K562 (cell line): ENCODE measurements around the gene CHST8. TPM values are rescaled to one million over a fixed set of nuclear protein-coding genes. Genes with fewer than 3 reads are reported as not detected.

Experiments used
- ATAC-seq: fragments of 200-7000 bp; cut with Tn5 transposase; 3 replicates; pipeline ENCODE4 v1.9.1; 2020; ENCODE audit warnings: moderate library complexity
- BruUV-seq: library from RNA; stranded (reverse); fragments of 400-500 nt; replicated peaks from 2 replicates; lab custom pipeline; 2021; lab: Mats Ljungman, UMichigan
- CTCF ChIA-PET: fragments of 300-600 bp; formaldehyde crosslinking; extraction: SDS; loops from one replicate; lab custom pipeline; 2021; ENCODE audit warnings: low intra/inter-chr PET ratio; lab: Yijun Ruan, JAX
- POLR2A ChIA-PET: fragments of 300-600, 350-650 bp; sonication (Branson Sonifier 250); formaldehyde crosslinking; extraction: SDS; loops from one replicate; lab custom pipeline; 2021; ENCODE audit warnings: antibody characterized with exemption, inconsistent platforms; lab: Yijun Ruan, JAX
- DNase-seq, 4 experiments: peaks; one replicate each; pipeline versions ENCODE4 v3.0.0 to v3.0.0-alpha.2; 2011 to 2018; ENCODE audit warnings: low spot score in 3 of 4, mixed read lengths in 3 of 4; ENCODE audit errors: extremely low read depth in 1 of 4
- FAIRE-seq: peaks from 2 replicates; lab custom pipeline; 2011; peaks lifted over from hg19 to GRCh38; lab: Jason Lieb, UNC
- H2AFZ ChIP-seq: 2 replicates; pipeline ENCODE4 v1.6.0; 2011; ENCODE audit warnings: low read depth, low read length, control low read depth, inconsistent platforms
- H3K27ac ChIP-seq: fragments of 200-600 bp; 3 replicates; pipeline ENCODE4 v1.8.0; 2011; ENCODE audit warnings: low read depth, mild to moderate bottlenecking, control low read depth, inconsistent platforms, low read length, moderate library complexity, mixed read lengths; ENCODE audit errors: extremely low read depth
- H3K27me3 ChIP-seq, 2 experiments: fragments of 300-600 bp in 1 of 2; 2 replicates in 1 of 2; 3 replicates in 1 of 2; pipeline versions ENCODE4 v1.6.0 to v1.8.0; 2011; ENCODE audit warnings: inconsistent platforms in 2 of 2, low read length in 2 of 2, mild to moderate bottlenecking in 1 of 2, mixed read lengths in 1 of 2, moderate library complexity in 1 of 2; ENCODE audit not compliant: control insufficient read depth in 2 of 2, insufficient read depth in 2 of 2
- H3K36me3 ChIP-seq: fragments of 300-600 bp; 3 replicates; pipeline ENCODE4 v1.8.0; 2011; ENCODE audit warnings: mild to moderate bottlenecking, low read length, inconsistent platforms; ENCODE audit not compliant: control insufficient read depth, insufficient read depth
- H3K4me1 ChIP-seq, 2 experiments: fragments of 200-600 bp in 1 of 2; replicated peaks in 1 of 2; 2 replicates in 1 of 2; 3 replicates in 1 of 2; pipeline versions ENCODE4 v1.5.1 to v1.8.0; 2011; ENCODE audit warnings: inconsistent platforms in 2 of 2, low read length in 2 of 2, mild to moderate bottlenecking in 1 of 2, mixed read lengths in 1 of 2, moderate library complexity in 1 of 2; ENCODE audit not compliant: control insufficient read depth in 2 of 2, insufficient read depth in 2 of 2
- H3K4me2 ChIP-seq: 2 replicates; pipeline ENCODE4 v1.6.1; 2011; ENCODE audit warnings: low read length, control low read depth, inconsistent platforms, mixed read lengths; ENCODE audit not compliant: insufficient read depth
- H3K4me3 ChIP-seq: fragments of 200-600 bp; sonication (generic), shearing (Covaris generic); 2 replicates; pipeline ENCODE4 v1.5.1; 2016; ENCODE audit warnings: control low read depth, inconsistent platforms
- H3K79me2 ChIP-seq: fragments of 200-600 bp; 3 replicates; pipeline ENCODE4 v1.8.0; 2011; ENCODE audit warnings: low read length, inconsistent platforms; ENCODE audit not compliant: control insufficient read depth, insufficient read depth
- H3K9ac ChIP-seq, 2 experiments: 2 replicates each; pipeline versions ENCODE4 v1.6.0 to v1.6.1; 2011; ENCODE audit warnings: low read depth in 2 of 2, low read length in 2 of 2, control low read depth in 1 of 2, inconsistent platforms in 1 of 2, mild to moderate bottlenecking in 1 of 2, mixed read lengths in 1 of 2; ENCODE audit not compliant: insufficient read depth in 1 of 2
- H3K9me1 ChIP-seq: one replicate; pipeline ENCODE4 v1.6.0; 2011; ENCODE audit warnings: inconsistent platforms, mild to moderate bottlenecking, low read length, moderate library complexity; ENCODE audit not compliant: control insufficient read depth, insufficient read depth
- H3K9me3 ChIP-seq: replicated peaks from 2 replicates; pipeline ENCODE4 v1.5.1; 2011; ENCODE audit warnings: low read depth, low read length, inconsistent platforms; ENCODE audit not compliant: control insufficient read depth, insufficient read depth
- H4K20me1 ChIP-seq: replicated peaks from 2 replicates; pipeline ENCODE4 v1.6.1; 2011; ENCODE audit warnings: low read length, inconsistent platforms, mixed read lengths; ENCODE audit not compliant: control insufficient read depth, insufficient read depth
- ATF3 ChIP-seq, 2 experiments: fragments of 450-650 bp in 1 of 2; sonication (generic) in 1 of 2; formaldehyde crosslinking in 1 of 2; IDR thresholded peaks in 1 of 2; conservative IDR thresholded peaks in 1 of 2; 2 replicates each; pipeline versions ENCODE4 v1.6.1 to v1.8.1; 2016 to 2023; ENCODE audit warnings: mild to moderate bottlenecking in 2 of 2, moderate library complexity in 2 of 2, inconsistent platforms in 1 of 2, missing genetic modification reagents in 1 of 2
- CBFB ChIP-seq: sonication (generic); formaldehyde crosslinking; IDR thresholded peaks from 2 replicates; pipeline ENCODE4 v1.4.0; 2020; ENCODE audit warnings: mild to moderate bottlenecking, missing genetic modification reagents
- ELF2 ChIP-seq: fragments of 250-450 bp; sonication (Bioruptor Pico); IDR thresholded peaks from 2 replicates; pipeline ENCODE4 v1.5.0; 2021; ENCODE audit warnings: mild to moderate bottlenecking
- FOXJ3 ChIP-seq: sonication (generic); formaldehyde crosslinking; IDR thresholded peaks from 2 replicates; pipeline ENCODE4 v1.4.0; 2020; ENCODE audit warnings: mild to moderate bottlenecking, missing genetic modification reagents
- GTF2E2 ChIP-seq: fragments of 200-800 bp; sonication (Bioruptor generic); IDR thresholded peaks from 2 replicates; pipeline ENCODE4 v1.6.1; 2016; ENCODE audit warnings: missing genetic modification characterization, missing compliant biosample characterization
- JUND ChIP-seq, 2 experiments: IDR thresholded peaks; 2 replicates in 1 of 2; 3 replicates in 1 of 2; pipeline ENCODE4 v1.6.1; 2011; ENCODE audit warnings: borderline replicate concordance in 2 of 2, low read depth in 2 of 2, low read length in 2 of 2, improper control_type of control experiment in 1 of 2, missing biosample characterization in 1 of 2, missing genetic modification characterization in 1 of 2, missing genetic modification reagents in 1 of 2
- MCM5 ChIP-seq: fragments of 450-650 bp; IDR thresholded peaks from 2 replicates; pipeline ENCODE4 v1.6.1; 2016; ENCODE audit warnings: low read depth
- NBN ChIP-seq: fragments of 450-650 bp; IDR thresholded peaks from 2 replicates; pipeline ENCODE4 v1.6.1; 2016; ENCODE audit warnings: low read depth, mild to moderate bottlenecking
- NCOA6 ChIP-seq: fragments of 450-650 bp; IDR thresholded peaks from 2 replicates; pipeline ENCODE4 v1.6.1; 2017; ENCODE audit warnings: mild to moderate bottlenecking
- NR0B1 ChIP-seq: fragments of 450-650 bp; IDR thresholded peaks from one replicate; pipeline ENCODE4 v1.6.1; 2018; ENCODE audit warnings: mild to moderate bottlenecking, moderate library complexity; ENCODE audit not compliant: partially characterized antibody
- PURB ChIP-seq: sonication (generic); formaldehyde crosslinking; IDR thresholded peaks from 2 replicates; pipeline ENCODE4 v1.9.0; 2021; ENCODE audit warnings: low read depth, mild to moderate bottlenecking, missing genetic modification reagents
- RBM22 ChIP-seq: fragments of 200-400 bp; formaldehyde crosslinking; IDR thresholded peaks from 2 replicates; pipeline ENCODE4 v1.6.1; 2018; ENCODE audit warnings: low read length, low read depth; ENCODE audit not compliant: poor library complexity, severe bottlenecking
- SMAD1 ChIP-seq: fragments of 150-350 bp; IDR thresholded peaks from 2 replicates; pipeline ENCODE4 v1.6.1; 2014; ENCODE audit warnings: low read length, low read depth; ENCODE audit not compliant: partially characterized antibody
- SMAD2 ChIP-seq: fragments of 150-350 bp; IDR thresholded peaks from 2 replicates; pipeline ENCODE4 v1.6.1; 2014; ENCODE audit warnings: low read depth, mild to moderate bottlenecking, low read length
- SNAPC5 ChIP-seq: fragments of 250-450 bp; sonication (Bioruptor Pico); IDR thresholded peaks from 2 replicates; pipeline ENCODE4 v1.8.0; 2021; ENCODE audit warnings: moderate library complexity, mild to moderate bottlenecking, inconsistent platforms
- TFAP4 ChIP-seq: sonication (generic); formaldehyde crosslinking; IDR thresholded peaks from 2 replicates; pipeline ENCODE4 v1.8.0; 2022; ENCODE audit warnings: missing genetic modification reagents, mild to moderate bottlenecking, moderate library complexity, borderline replicate concordance
- ZNF134 ChIP-seq: fragments of 250-450 bp; sonication (Bioruptor Pico); conservative IDR thresholded peaks from 2 replicates; pipeline ENCODE4 v1.4.0; 2020
- ZNF140 ChIP-seq: fragments of 250-450 bp; sonication (Bioruptor Pico); IDR thresholded peaks from 2 replicates; pipeline ENCODE4 v1.8.0; 2021; ENCODE audit warnings: moderate library complexity, mild to moderate bottlenecking, inconsistent platforms
- WGBS: fragments of 100-300 bp; shearing (Covaris generic); methylation state at CpG from one replicate; pipeline ENCODE4 v1.1.6; 2016; ENCODE audit warnings: low coverage, mixed read lengths; ENCODE audit not compliant: insufficient coverage; ENCODE audit errors: missing lambda C conversion rate; 5-methylcytosine and 5-hydroxymethylcytosine counted together
- in situ Hi-C: fragments of 300-500 bp; cut with MboI; formaldehyde crosslinking; loops from 4 replicates; pipeline ENCODE4 v1.15.0; 2018; ENCODE audit warnings: inconsistent platforms, mixed read lengths
- intact Hi-C: fragments of 100-400 bp; cut with micrococcal nuclease; formaldehyde crosslinking; loops from 2 replicates; pipeline ENCODE4 v1.14.2; 2022
- polyA plus RNA-seq, 8 experiments: library from polyadenylated mRNA; depleted of rRNA in 4 of 8; stranded (reverse) in 5 of 8; unstranded in 3 of 8; fragments of >200 nt; fragmentation: Nextera tagmentation in 2 of 8; fragmentation: Illumina TruSeq in 1 of 8; extraction: Ambion mirVana in 2 of 8; extraction: Trizol in 1 of 8; gene quantifications; 2 replicates each; pipeline versions ENCODE4 v1.2.1 to v1.2.3, GENCODE V29; 2011 to 2014; ENCODE audit warnings: inconsistent platforms in 1 of 8, missing spikeins in 1 of 8
- total RNA-seq, 7 experiments: library from RNA; depleted of rRNA in 6 of 7; stranded (reverse); fragments of >200 nt in 6 of 7; fragmentation: Illumina TruSeq in 2 of 7; extraction: Trizol in 2 of 7; gene quantifications; 2 replicates each; pipeline versions ENCODE4 v1.2.1 to v1.2.3, GENCODE V29; 2011 to 2021; ENCODE audit warnings: low replicate concordance in 1 of 7

The CHST8 gene
- total and polyA plus RNA-seq, 9 of the 15 experiments (the other 6 are each of a cell fraction or from before 2014, with no cell fraction given) = 0.11 TPM; not detected in 8

GRCh38 chr19:33781996-33782395 is 160.2 kb downstream of the CHST8 start:
- Histone ChIP-seq H3K9me1 (no peaks in the 10 kb centered on the region), H4K20me1 (peaks cover 21% of the 10 kb centered on the region), H3K79me2 (no peaks in the 10 kb centered on the region), H2AFZ (no peak overlapping the region), H3K4me3 (no peak overlapping the region), H3K4me2 (no peak overlapping the region), H3K27me3 (peaks cover 23 to 54% of the 10 kb centered on the region in 2 experiments; a peak in 4 of 5 replicates), H3K27ac (no peak overlapping the region), H3K4me1 (peaks cover 0 to 17% of the 10 kb centered on the region in 2 experiments; a peak in 2 of 5 replicates), H3K9ac (no peak overlapping the region), H3K36me3 (no peaks in the 10 kb centered on the region), H3K9me3 (no peaks in the 10 kb centered on the region)
- 2% methylated on average over 5 of the region's 5 CpGs for WGBS
- ChIA-PET CTCF (no interaction called here), POLR2A (no interaction called here)
- in situ Hi-C loops (loop anchor here (5.0 kb wide), 2 partner anchors 310 to 925 kb away; no protein-coding TSS in a partner anchor), intact Hi-C loops (no loop called here)
- FAIRE-seq (no peak), ATAC-seq (no peak), DNase-seq (no peak)
- BruUV-seq = no TSS peak
- TF ChIP-seq ZNF140 (CRISPR knock-in tag) (no peak), GTF2E2 (no peak), NCOA6 (no peak), SMAD1 (no peak), NR0B1 (no peak), JUND (IDR thresholded peaks at IDR 0.05; ENCODE audit: borderline replicate concordance, low read depth, low read length) (no peak), JUND (tag; IDR thresholded peaks at IDR 0.05; ENCODE audit: borderline replicate concordance, low read depth, low read length) (no peak), SNAPC5 (CRISPR knock-in tag) (no peak), FOXJ3 (CRISPR knock-in tag) (no peak), ATF3 (IDR thresholded peaks at IDR 0.05) (no peak), ATF3 (CRISPR knock-in tag; conservative IDR thresholded peaks at IDR 0.05) (no peak), NBN (no peak), ZNF134 (CRISPR knock-in tag) (no peak), ELF2 (CRISPR knock-in tag) (no peak), PURB (CRISPR knock-in tag) (no peak), CBFB (CRISPR knock-in tag) (no peak), SMAD2 (no peak), TFAP4 (CRISPR knock-in tag) (no peak), RBM22 (no peak), MCM5 (no peak)
